Measurements from ENCODE around the gene ADGRL4.
"Not testable (repeated sequence)": the region's sequence is repeated elsewhere in the genome, so short reads cannot be mapped to it uniquely, and the experiment has no call there.

Gene ADGRL4

GRCh38 chr1:78884685-78885452, 121.7 kb downstream of the ADGRL4 start:
- WGBS (ENCODE audit: insufficient coverage, insufficient read length): no CpG with 5 or more reads among the region's 6 CpGs
- no peak for DNase-seq (ENCODE audit: low read depth, low spot score)
- Histone ChIP-seq H3K27me3 (ENCODE audit: control insufficient read depth, insufficient read depth, low read length) (no peaks in the 10 kb centered on the region), H3K36me3 (ENCODE audit: control insufficient read depth, insufficient read depth, low read length) (no peaks in the 10 kb centered on the region), H3K27ac (ENCODE audit: low read length) (no peak overlapping the region), H3K4me3 (ENCODE audit: low read length) (no peak overlapping the region), H3K4me1 (ENCODE audit: control insufficient read depth, insufficient read depth, low read length) (peaks cover 1% of the 10 kb centered on the region; the same call in 1 of the 2 replicates), H3K9me3 (ENCODE audit: control insufficient read depth, insufficient read depth, low read length) (no peaks in the 10 kb centered on the region)

GRCh38 chr1:78880223-78880622, 126.3 kb downstream of the ADGRL4 start:
- H3K9me3 ChIP-seq (ENCODE audit: control insufficient read depth, insufficient read depth, low read length): no peaks in the 10 kb centered on the region
- 100% methylated on average over 1 of the region's 5 CpGs for WGBS (ENCODE audit: insufficient coverage, insufficient read length)
- no peak overlapping the region for H3K4me3 ChIP-seq (ENCODE audit: low read length)
- no peaks in the 10 kb centered on the region for H3K36me3 ChIP-seq (ENCODE audit: control insufficient read depth, insufficient read depth, low read length)
- H3K4me1 ChIP-seq (ENCODE audit: control insufficient read depth, insufficient read depth, low read length): peaks cover 1% of the 10 kb centered on the region; the same call in 1 of the 2 replicates
- no peak for DNase-seq (ENCODE audit: low read depth, low spot score)
- H3K27ac ChIP-seq (ENCODE audit: low read length): no peak overlapping the region
- no peaks in the 10 kb centered on the region for H3K27me3 ChIP-seq (ENCODE audit: control insufficient read depth, insufficient read depth, low read length)

- no CpG with 5 or more reads among the region's 4 CpGs for WGBS (ENCODE audit: insufficient coverage, insufficient read length)
These were observed 130.5 kb downstream of the ADGRL4 start for GRCh38 chr1:78875986-78876385.

GRCh38 chr1:78872801-78873200, 133.7 kb downstream of the ADGRL4 start:
- not testable (repeated sequence) for H3K4me1 ChIP-seq (ENCODE audit: control insufficient read depth, insufficient read depth, low read length); H3K9me3 ChIP-seq (ENCODE audit: control insufficient read depth, insufficient read depth, low read length); DNase-seq (ENCODE audit: low read depth, low spot score); H3K36me3 ChIP-seq (ENCODE audit: control insufficient read depth, insufficient read depth, low read length); H3K27me3 ChIP-seq (ENCODE audit: control insufficient read depth, insufficient read depth, low read length); H3K4me3 ChIP-seq (ENCODE audit: low read length); H3K27ac ChIP-seq (ENCODE audit: low read length)
- no CpG with 5 or more reads among the region's 4 CpGs for WGBS (ENCODE audit: insufficient coverage, insufficient read length)

More at GRCh38 chr1:78875986-78876385, 130.5 kb downstream of the ADGRL4 start:
- H3K4me3 ChIP-seq (ENCODE audit: low read length); H3K9me3 ChIP-seq (ENCODE audit: control insufficient read depth, insufficient read depth, low read length); DNase-seq (ENCODE audit: low read depth, low spot score); H3K4me1 ChIP-seq (ENCODE audit: control insufficient read depth, insufficient read depth, low read length); H3K27me3 ChIP-seq (ENCODE audit: control insufficient read depth, insufficient read depth, low read length); H3K36me3 ChIP-seq (ENCODE audit: control insufficient read depth, insufficient read depth, low read length); H3K27ac ChIP-seq (ENCODE audit: low read length): not testable (repeated sequence)

- no peaks in the 10 kb centered on the region for H3K27me3 ChIP-seq (ENCODE audit: control insufficient read depth, insufficient read depth, low read length)
- no CpG with 5 or more reads among the region's 1 CpG for WGBS (ENCODE audit: insufficient coverage, insufficient read length)
- no peak overlapping the region for H3K4me3 ChIP-seq (ENCODE audit: low read length)
- no peak for DNase-seq (ENCODE audit: low read depth, low spot score)
- no peak overlapping the region for H3K27ac ChIP-seq (ENCODE audit: low read length)
- H3K36me3 ChIP-seq (ENCODE audit: control insufficient read depth, insufficient read depth, low read length): no peaks in the 10 kb centered on the region
- no peaks in the 10 kb centered on the region for H3K4me1 ChIP-seq (ENCODE audit: control insufficient read depth, insufficient read depth, low read length)
- H3K9me3 ChIP-seq (ENCODE audit: control insufficient read depth, insufficient read depth, low read length): no peaks in the 10 kb centered on the region; the same call in 1 of the 2 replicates
These were observed 135.3 kb downstream of the ADGRL4 start for GRCh38 chr1:78871249-78871648.

GRCh38 chr1:78869136-78869535, 137.4 kb downstream of the ADGRL4 start:
- Histone ChIP-seq H3K9me3 (ENCODE audit: control insufficient read depth, insufficient read depth, low read length) (no peaks in the 10 kb centered on the region; the same call in 1 of the 2 replicates), H3K36me3 (ENCODE audit: control insufficient read depth, insufficient read depth, low read length) (no peaks in the 10 kb centered on the region), H3K27me3 (ENCODE audit: control insufficient read depth, insufficient read depth, low read length) (no peaks in the 10 kb centered on the region), H3K4me3 (ENCODE audit: low read length) (no peak overlapping the region), H3K4me1 (ENCODE audit: control insufficient read depth, insufficient read depth, low read length) (no peaks in the 10 kb centered on the region), H3K27ac (ENCODE audit: low read length) (no peak overlapping the region)
- no CpG with 5 or more reads among the region's 2 CpGs for WGBS (ENCODE audit: insufficient coverage, insufficient read length)
- DNase-seq (ENCODE audit: low read depth, low spot score): no peak

GRCh38 chr1:78864175-78864574, 142.4 kb downstream of the ADGRL4 start:
- WGBS (ENCODE audit: insufficient coverage, insufficient read length): no CpG with 5 or more reads among the region's 2 CpGs
- H3K4me1 ChIP-seq (ENCODE audit: control insufficient read depth, insufficient read depth, low read length): no peaks in the 10 kb centered on the region
- no peak overlapping the region for H3K4me3 ChIP-seq (ENCODE audit: low read length)
- H3K9me3 ChIP-seq (ENCODE audit: control insufficient read depth, insufficient read depth, low read length): no peaks in the 10 kb centered on the region
- no peak for DNase-seq (ENCODE audit: low read depth, low spot score)
- H3K36me3 ChIP-seq (ENCODE audit: control insufficient read depth, insufficient read depth, low read length): no peaks in the 10 kb centered on the region
- no peak overlapping the region for H3K27ac ChIP-seq (ENCODE audit: low read length)
- H3K27me3 ChIP-seq (ENCODE audit: control insufficient read depth, insufficient read depth, low read length): no peaks in the 10 kb centered on the region

GRCh38 chr1:78856096-78856495, 150.4 kb downstream of the ADGRL4 start:
- no peak overlapping the region for H3K27ac ChIP-seq (ENCODE audit: low read length)
- no peaks in the 10 kb centered on the region for H3K4me1 ChIP-seq (ENCODE audit: control insufficient read depth, insufficient read depth, low read length)
- H3K9me3 ChIP-seq (ENCODE audit: control insufficient read depth, insufficient read depth, low read length): no peaks in the 10 kb centered on the region; the same call in 1 of the 2 replicates
- no peaks in the 10 kb centered on the region for H3K27me3 ChIP-seq (ENCODE audit: control insufficient read depth, insufficient read depth, low read length)
- H3K4me3 ChIP-seq (ENCODE audit: low read length): no peak overlapping the region
- no peak for DNase-seq (ENCODE audit: low read depth, low spot score)
- H3K36me3 ChIP-seq (ENCODE audit: control insufficient read depth, insufficient read depth, low read length): no peaks in the 10 kb centered on the region
- no CpG with 5 or more reads among the region's 2 CpGs for WGBS (ENCODE audit: insufficient coverage, insufficient read length)

GRCh38 chr1:78855258-78855657, 151.3 kb downstream of the ADGRL4 start:
- H3K9me3 ChIP-seq (ENCODE audit: control insufficient read depth, insufficient read depth, low read length): no peaks in the 10 kb centered on the region; the same call in 1 of the 2 replicates
- no peak for DNase-seq (ENCODE audit: low read depth, low spot score)
- H3K36me3 ChIP-seq (ENCODE audit: control insufficient read depth, insufficient read depth, low read length): no peaks in the 10 kb centered on the region
- no peaks in the 10 kb centered on the region for H3K27me3 ChIP-seq (ENCODE audit: control insufficient read depth, insufficient read depth, low read length)
- H3K4me3 ChIP-seq (ENCODE audit: low read length): no peak overlapping the region
- H3K27ac ChIP-seq (ENCODE audit: low read length): no peak overlapping the region
- H3K4me1 ChIP-seq (ENCODE audit: control insufficient read depth, insufficient read depth, low read length): no peaks in the 10 kb centered on the region

GRCh38 chr1:78854556-78854955, 152.0 kb downstream of the ADGRL4 start:
- Histone ChIP-seq H3K27ac (ENCODE audit: low read length) (no peak overlapping the region), H3K4me3 (ENCODE audit: low read length) (no peak overlapping the region), H3K4me1 (ENCODE audit: control insufficient read depth, insufficient read depth, low read length) (no peaks in the 10 kb centered on the region), H3K36me3 (ENCODE audit: control insufficient read depth, insufficient read depth, low read length) (no peaks in the 10 kb centered on the region), H3K27me3 (ENCODE audit: control insufficient read depth, insufficient read depth, low read length) (no peaks in the 10 kb centered on the region), H3K9me3 (ENCODE audit: control insufficient read depth, insufficient read depth, low read length) (no peaks in the 10 kb centered on the region; the same call in 1 of the 2 replicates)
- WGBS (ENCODE audit: insufficient coverage, insufficient read length): no CpG with 5 or more reads among the region's 5 CpGs
- DNase-seq (ENCODE audit: low read depth, low spot score): no peak

- DNase-seq (ENCODE audit: low read depth, low spot score): no peak
- no peaks in the 10 kb centered on the region for H3K36me3 ChIP-seq (ENCODE audit: control insufficient read depth, insufficient read depth, low read length)
- H3K9me3 ChIP-seq (ENCODE audit: control insufficient read depth, insufficient read depth, low read length): no peaks in the 10 kb centered on the region
- WGBS (ENCODE audit: insufficient coverage, insufficient read length): no CpG with 5 or more reads among the region's 4 CpGs
- H3K27me3 ChIP-seq (ENCODE audit: control insufficient read depth, insufficient read depth, low read length): no peaks in the 10 kb centered on the region
- no peak overlapping the region for H3K4me3 ChIP-seq (ENCODE audit: low read length)
- no peak overlapping the region for H3K27ac ChIP-seq (ENCODE audit: low read length)
- H3K4me1 ChIP-seq (ENCODE audit: control insufficient read depth, insufficient read depth, low read length): no peaks in the 10 kb centered on the region
These were observed 163.0 kb downstream of the ADGRL4 start for GRCh38 chr1:78843546-78843945.

Measured in iPS DF 6.9 (cell line).